Measurements from ENCODE around the gene FASN.

GRCh38 chr17:82145550-82146155 lies 47.6 kb upstream of the FASN start:
- no peak for TF ChIP-seq CTCF (IDR thresholded peaks at IDR 0.05)
- no peak for TF ChIP-seq POLR2A (IDR thresholded peaks at IDR 0.05; ENCODE audit: low read depth)
